Natural killer cell treated with Interleukin-12 subunit alpha and Interleukin-12 subunit beta and Interleukin-15 and Interleukin-18, amount 100 ng/mL, for 72 hours (primary cell): ENCODE results near the gene MYRFL. TPM values are rescaled to one million over a fixed set of nuclear protein-coding genes. Genes with fewer than 3 reads are reported as not detected.
A peak's percentile ranks its signal among the peaks of the same experiment; 100 is the strongest.

Source experiments
- ATAC-seq, 2 donors: fragments of 150-1000 bp; cut with Tn5 transposase in 1 of 2; sonication (Bioruptor Pico), chemical (Tn5 transposase) in 1 of 2; 2 replicates each; pipeline ENCODE4 v1.10.0; 2021
- DNase-seq: peaks from one replicate; pipeline ENCODE4 v3.0.0; 2022; ENCODE audit warnings: low spot score
- H3K27ac Mint-ChIP-seq, 2 donors: 1 replicate in 1 of 2; 2 replicates in 1 of 2; pipeline ENCODE4 v1.8.0; 2022; ENCODE audit warnings: mixed read lengths in 2 of 2, mild to moderate bottlenecking in 1 of 2, moderate library complexity in 1 of 2
- H3K27me3 Mint-ChIP-seq, 2 donors: 1 replicate in 1 of 2; 2 replicates in 1 of 2; pipeline ENCODE4 v1.8.0; 2022; ENCODE audit warnings: mixed read lengths in 2 of 2
- H3K36me3 Mint-ChIP-seq: one replicate; pipeline ENCODE4 v1.8.0; 2022; ENCODE audit warnings: mixed read lengths
- H3K4me1 Mint-ChIP-seq, 2 donors: 1 replicate in 1 of 2; 2 replicates in 1 of 2; pipeline ENCODE4 v1.8.0; 2022; ENCODE audit warnings: low read depth in 2 of 2, mixed read lengths in 2 of 2, mild to moderate bottlenecking in 1 of 2
- H3K4me3 Mint-ChIP-seq: one replicate; pipeline ENCODE4 v1.8.0; 2022; ENCODE audit warnings: mixed read lengths
- H3K9me3 Mint-ChIP-seq: 2 replicates; pipeline ENCODE4 v1.8.0; 2022; ENCODE audit warnings: mixed read lengths
- total RNA-seq, 2 donors: library from RNA; stranded (reverse); gene quantifications; one replicate each; pipeline ENCODE4 v1.2.3, GENCODE V29; 2022

The MYRFL gene
- total RNA-seq, 2 donors from 2014 or later: not detected

- peaks cover 0 to 2% of the 10 kb centered on the region in 2 donors for H3K4me1 Mint-ChIP-seq
- no peak for DNase-seq
- no peak overlapping the region for H3K27ac Mint-ChIP-seq
- H3K9me3 Mint-ChIP-seq: peaks cover 2% of the 10 kb centered on the region
- H3K4me3 Mint-ChIP-seq: no peak overlapping the region
- H3K36me3 Mint-ChIP-seq: no peaks in the 10 kb centered on the region
- H3K27me3 Mint-ChIP-seq: peaks cover 0 to 4% of the 10 kb centered on the region in 2 donors
- ATAC-seq: no peak
Observed at GRCh38 chr12:69935651-69936100, 110.6 kb downstream of the MYRFL start.

- no peaks in the 10 kb centered on the region for H3K36me3 Mint-ChIP-seq
- no peak for ATAC-seq
Observed at GRCh38 chr12:69936214-69936731, 111.2 kb downstream of the MYRFL start.

GRCh38 chr12:69936766-69937165 lies 111.7 kb downstream of the MYRFL start:
- ATAC-seq (no peak), DNase-seq (no peak)
- Mint-ChIP-seq H3K4me3 (no peak overlapping the region), H3K9me3 (peaks cover 2% of the 10 kb centered on the region), H3K4me1 (peaks cover 0 to 2% of the 10 kb centered on the region in 2 donors), H3K27me3 (peaks cover 0 to 4% of the 10 kb centered on the region in 2 donors), H3K36me3 (no peaks in the 10 kb centered on the region), H3K27ac (no peak overlapping the region)

More at GRCh38 chr12:69936214-69936731, 111.2 kb downstream of the MYRFL start:
- Mint-ChIP-seq H3K9me3 (peaks cover 2% of the 10 kb centered on the region), H3K4me1 (peaks cover 0 to 2% of the 10 kb centered on the region in 2 donors), H3K27ac (no peak overlapping the region), H3K4me3 (no peak overlapping the region), H3K27me3 (peaks cover 0 to 4% of the 10 kb centered on the region in 2 donors)
- no peak for DNase-seq

DNA sequence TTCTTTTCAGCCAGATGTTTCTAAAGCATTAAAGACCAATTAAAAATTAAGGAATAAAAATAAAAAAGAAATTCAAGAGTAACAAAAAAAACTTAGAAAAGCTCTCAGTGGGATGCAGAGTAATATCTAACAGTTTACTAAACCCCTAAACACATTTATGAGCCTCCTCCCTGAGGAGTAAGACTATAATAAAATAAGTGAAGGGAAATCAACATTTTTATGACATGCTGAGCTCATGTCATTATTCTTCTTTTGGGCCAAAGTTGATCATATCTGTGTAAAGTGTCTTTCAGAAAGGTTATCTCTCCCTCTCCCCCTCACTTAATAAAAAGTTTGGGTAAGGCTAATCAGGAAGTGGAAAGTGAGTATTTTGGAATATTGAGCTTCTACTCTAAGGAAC lies 122.1 kb downstream of the MYRFL start:
- Mint-ChIP-seq H3K4me3 (no peak overlapping the region), H3K4me1 (peaks cover 0 to 4% of the 10 kb centered on the region in 2 donors), H3K27ac (no peak overlapping the region), H3K9me3 (no peaks in the 10 kb centered on the region), H3K36me3 (no peaks in the 10 kb centered on the region), H3K27me3 (peaks cover 2 to 7% of the 10 kb centered on the region in 2 donors)
- ATAC-seq: no peak
- DNase-seq: no peak

DNA sequence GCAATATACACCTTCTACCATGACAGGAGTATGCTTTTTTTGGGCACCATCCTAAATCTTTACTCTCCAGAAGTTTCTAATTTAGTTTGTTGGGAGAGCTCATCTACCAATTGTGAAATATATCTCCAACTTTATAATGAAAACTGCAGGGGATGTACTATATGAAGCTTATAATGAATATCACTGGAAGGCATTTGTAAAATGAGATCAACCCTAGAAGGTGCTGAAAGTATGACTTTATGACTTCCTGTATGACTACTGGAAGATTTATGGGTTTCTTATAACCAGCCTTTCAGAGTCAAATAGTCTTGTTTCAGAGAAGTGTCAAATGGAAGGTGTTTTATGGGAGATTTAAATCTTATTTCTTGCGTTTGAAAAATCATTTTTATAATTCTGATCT lies 122.9 kb downstream of the MYRFL start:
- Mint-ChIP-seq H3K27ac (no peak overlapping the region), H3K9me3 (no peaks in the 10 kb centered on the region), H3K4me1 (peaks cover 0 to 4% of the 10 kb centered on the region in 2 donors), H3K4me3 (no peak overlapping the region), H3K36me3 (no peaks in the 10 kb centered on the region), H3K27me3 (peaks cover 2 to 7% of the 10 kb centered on the region in 2 donors)
- ATAC-seq (no peak), DNase-seq (no peak)

- Mint-ChIP-seq H3K4me1 (peaks cover 0 to 4% of the 10 kb centered on the region in 2 donors), H3K27me3 (peaks cover 2 to 7% of the 10 kb centered on the region in 2 donors), H3K9me3 (no peaks in the 10 kb centered on the region), H3K36me3 (no peaks in the 10 kb centered on the region), H3K27ac (no peak overlapping the region), H3K4me3 (no peak overlapping the region)
- DNase-seq (no peak), ATAC-seq (no peak)
Observed at GRCh38 chr12:69948851-69949250, 123.8 kb downstream of the MYRFL start.

DNA sequence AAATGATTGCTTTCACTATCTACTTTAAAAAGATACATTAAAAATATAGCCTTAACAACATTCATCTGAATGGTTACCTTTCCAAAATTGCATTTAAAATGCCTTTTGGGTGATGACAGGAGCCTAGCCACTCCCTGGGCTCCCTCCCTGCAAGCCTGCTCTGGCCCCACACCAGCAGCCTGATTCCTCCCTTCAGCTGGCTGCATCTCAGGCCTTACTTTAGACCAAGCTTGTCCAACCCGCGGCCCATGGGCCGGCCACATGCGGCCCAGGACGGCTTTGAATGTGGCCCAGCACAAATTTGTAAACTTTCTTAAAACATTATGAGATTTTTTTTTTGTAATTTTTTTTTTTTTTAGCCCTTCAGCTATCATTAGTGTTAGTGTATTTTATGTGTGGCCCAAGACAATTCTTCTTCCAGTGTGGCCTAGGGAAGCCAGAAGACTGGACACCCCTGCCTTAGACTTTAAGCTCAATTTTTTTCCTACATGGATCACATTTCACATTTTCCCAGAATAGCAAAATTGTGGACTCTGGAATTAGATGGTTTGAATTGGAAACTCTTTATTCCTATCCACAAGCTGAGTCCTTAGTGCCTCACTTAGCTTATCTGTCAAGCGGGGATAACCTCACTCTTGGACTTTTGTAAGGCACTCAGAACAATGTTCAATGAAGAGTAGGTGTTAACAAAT lies 124.4 kb downstream of the MYRFL start:
- H3K27me3 Mint-ChIP-seq: peaks cover 2 to 7% of the 10 kb centered on the region in 2 donors
- H3K36me3 Mint-ChIP-seq: no peaks in the 10 kb centered on the region
- no peak for DNase-seq
- peaks cover 0 to 4% of the 10 kb centered on the region in 2 donors for H3K4me1 Mint-ChIP-seq
- H3K4me3 Mint-ChIP-seq: no peak overlapping the region
- no peaks in the 10 kb centered on the region for H3K9me3 Mint-ChIP-seq
- no peak for ATAC-seq
- H3K27ac Mint-ChIP-seq: no peak overlapping the region

- peaks cover 0 to 4% of the 10 kb centered on the region in 2 donors for H3K4me1 Mint-ChIP-seq
- no peak overlapping the region for H3K4me3 Mint-ChIP-seq
- DNase-seq (no peak), ATAC-seq (no peak)
- H3K27ac Mint-ChIP-seq: no peak overlapping the region
- peaks cover 2 to 7% of the 10 kb centered on the region in 2 donors for H3K27me3 Mint-ChIP-seq
- H3K9me3 Mint-ChIP-seq: no peaks in the 10 kb centered on the region
- H3K36me3 Mint-ChIP-seq: no peaks in the 10 kb centered on the region
Observed at GRCh38 chr12:69951108-69951507, 126.1 kb downstream of the MYRFL start.

GRCh38 chr12:69952890-69953289 lies 127.9 kb downstream of the MYRFL start:
- H3K27me3 Mint-ChIP-seq: peaks cover 6 to 24% of the 10 kb centered on the region in 2 donors
- DNase-seq: no peak

GRCh38 chr12:69961246-69961645 lies 136.2 kb downstream of the MYRFL start:
- peaks cover 6 to 24% of the 10 kb centered on the region in 2 donors for H3K27me3 Mint-ChIP-seq
- no peak for ATAC-seq
- DNase-seq: no peak
- H3K9me3 Mint-ChIP-seq: no peaks in the 10 kb centered on the region
- H3K27ac Mint-ChIP-seq: no peak overlapping the region
- no peaks in the 10 kb centered on the region for H3K36me3 Mint-ChIP-seq
- no peak overlapping the region for H3K4me3 Mint-ChIP-seq
- no peaks in the 10 kb centered on the region for H3K4me1 Mint-ChIP-seq

More at GRCh38 chr12:69952890-69953289, 127.9 kb downstream of the MYRFL start:
- Mint-ChIP-seq H3K36me3 (no peaks in the 10 kb centered on the region), H3K9me3 (no peaks in the 10 kb centered on the region), H3K4me3 (no peak overlapping the region), H3K4me1 (peaks cover 0 to 2% of the 10 kb centered on the region in 2 donors), H3K27ac (no peak overlapping the region)
- no peak for ATAC-seq

DNA sequence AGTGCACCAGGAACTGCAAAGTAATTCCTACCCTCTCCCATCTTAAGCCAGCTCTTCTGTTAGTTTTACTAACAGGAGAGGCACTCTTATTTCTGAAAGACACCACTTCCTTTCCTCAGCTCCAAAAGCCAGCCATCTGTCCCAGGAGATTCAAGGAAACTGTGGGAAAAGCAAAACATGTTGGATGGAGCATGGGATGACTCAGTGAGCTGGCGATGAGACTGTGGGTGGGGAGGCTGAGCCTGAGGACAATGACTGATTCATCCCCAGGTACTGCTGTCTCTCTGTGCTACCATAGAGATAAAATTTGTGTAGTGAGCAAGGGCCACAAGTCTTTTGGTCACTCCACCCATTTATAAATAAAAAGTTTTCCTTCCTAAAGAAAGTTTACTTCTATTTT lies 141.4 kb downstream of the MYRFL start:
- DNase-seq: no peak
- Mint-ChIP-seq H3K4me3 (no peak overlapping the region), H3K4me1 (no peaks in the 10 kb centered on the region), H3K27ac (no peak overlapping the region), H3K9me3 (no peaks in the 10 kb centered on the region), H3K27me3 (no peaks in the 10 kb centered on the region), H3K36me3 (no peaks in the 10 kb centered on the region)
- no peak for ATAC-seq

GRCh38 chr12:69966839-69967238 lies 141.8 kb downstream of the MYRFL start:
- DNase-seq: no peak
- Mint-ChIP-seq H3K4me3 (no peak overlapping the region), H3K4me1 (no peaks in the 10 kb centered on the region), H3K27me3 (no peaks in the 10 kb centered on the region), H3K27ac (no peak overlapping the region), H3K9me3 (no peaks in the 10 kb centered on the region), H3K36me3 (no peaks in the 10 kb centered on the region)
- ATAC-seq: peak in 1 of 2 donors; percentile 6

- no peak overlapping the region for H3K4me3 Mint-ChIP-seq
- no peaks in the 10 kb centered on the region for H3K9me3 Mint-ChIP-seq
- peaks cover 0 to 2% of the 10 kb centered on the region in 2 donors for H3K27me3 Mint-ChIP-seq
- H3K36me3 Mint-ChIP-seq: no peaks in the 10 kb centered on the region
- H3K4me1 Mint-ChIP-seq: no peaks in the 10 kb centered on the region
- ATAC-seq (no peak), DNase-seq (no peak)
- no peak overlapping the region for H3K27ac Mint-ChIP-seq
Observed at GRCh38 chr12:69969011-69969410, 144.0 kb downstream of the MYRFL start.

DNA sequence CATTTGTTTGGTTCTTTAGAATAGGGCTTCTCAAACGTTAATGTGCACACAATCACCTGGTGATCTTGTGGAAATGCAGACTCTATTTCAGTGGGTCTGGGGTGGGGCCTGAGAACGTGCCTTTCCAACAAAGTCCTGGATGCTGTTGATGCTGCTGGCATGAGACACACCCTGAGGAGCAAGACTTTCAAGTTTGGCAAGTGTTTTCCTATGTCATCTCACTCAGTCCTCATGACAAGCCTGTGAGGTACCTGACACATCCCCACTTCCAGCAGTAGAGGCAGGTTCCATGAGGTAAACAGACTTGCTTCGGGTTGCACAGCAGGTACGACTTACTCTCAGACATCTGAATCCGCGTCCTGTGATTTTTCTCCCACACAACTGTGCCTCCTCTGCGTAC lies 147.1 kb downstream of the MYRFL start:
- H3K27ac Mint-ChIP-seq: no peak overlapping the region
- H3K27me3 Mint-ChIP-seq: peaks cover 4 to 12% of the 10 kb centered on the region in 2 donors
- H3K36me3 Mint-ChIP-seq: no peaks in the 10 kb centered on the region
- no peak overlapping the region for H3K4me3 Mint-ChIP-seq
- H3K4me1 Mint-ChIP-seq: no peaks in the 10 kb centered on the region
- no peaks in the 10 kb centered on the region for H3K9me3 Mint-ChIP-seq
- no peak for ATAC-seq
- DNase-seq: no peak
